DLD1 (cell line): ENCODE data around the gene PMP22.

Source experiments
- in situ Hi-C: cut with HindIII; loops from 2 replicates; pipeline ENCODE4 v1.10.0; 2017; ENCODE audit warnings: low sequenced_read_pairs

Gene PMP22

GRCh38 chr17:15265131-15265530 is at the start of gene PMP22:
PMP22 (minus strand) TSS chr17:15265326; CDS start chr17:15260727, 4,599 bp downstream.
- in situ Hi-C loops, result no loop called here

GRCh38 chr17:15311996-15312395 is 46.9 kb upstream of the PMP22 start:
- in situ Hi-C loops, result no loop called here

GRCh38 chr17:15309793-15310192 is 44.7 kb upstream of the PMP22 start:
- in situ Hi-C loops, result no loop called here

GRCh38 chr17:15309236-15309635 is 44.1 kb upstream of the PMP22 start:
- in situ Hi-C loops, result no loop called here

GRCh38 chr17:15308758-15309157 is 43.6 kb upstream of the PMP22 start:
- in situ Hi-C loops, result no loop called here

GRCh38 chr17:15307710-15308111 is 42.6 kb upstream of the PMP22 start:
- in situ Hi-C loops, result no loop called here

GRCh38 chr17:15303851-15304250 is 38.7 kb upstream of the PMP22 start:
- in situ Hi-C loops, result no loop called here

DNA sequence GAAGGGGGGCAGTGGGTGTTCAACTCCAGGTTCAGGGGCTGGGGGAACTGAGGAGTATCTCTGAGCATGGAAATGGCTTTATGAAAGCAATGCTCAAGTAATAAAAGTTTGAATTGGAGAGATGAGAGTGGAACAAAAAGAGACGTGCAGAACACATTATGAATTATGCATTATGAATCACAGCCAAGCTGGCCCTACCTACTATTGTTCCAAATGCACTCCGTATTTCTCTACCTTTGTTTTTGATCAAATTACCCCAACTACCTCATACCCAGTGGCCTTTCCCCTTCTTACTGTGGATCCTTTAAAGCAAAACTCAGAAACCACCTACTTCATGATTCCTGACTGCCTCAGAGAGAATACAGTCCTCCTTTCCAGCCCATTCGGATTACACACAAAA is 38.1 kb upstream of the PMP22 start:
- in situ Hi-C loops, result no loop called here

- in situ Hi-C loops, result no loop called here
These were observed 36.7 kb upstream of the PMP22 start for GRCh38 chr17:15301845-15302244.

- in situ Hi-C loops, result no loop called here
These were observed 33.0 kb upstream of the PMP22 start for GRCh38 chr17:15298176-15298575.

GRCh38 chr17:15293558-15293957 is 28.4 kb upstream of the PMP22 start:
- in situ Hi-C loops, result no loop called here

GRCh38 chr17:15291674-15292361 is 26.7 kb upstream of the PMP22 start:
- in situ Hi-C loops, result no loop called here

DNA sequence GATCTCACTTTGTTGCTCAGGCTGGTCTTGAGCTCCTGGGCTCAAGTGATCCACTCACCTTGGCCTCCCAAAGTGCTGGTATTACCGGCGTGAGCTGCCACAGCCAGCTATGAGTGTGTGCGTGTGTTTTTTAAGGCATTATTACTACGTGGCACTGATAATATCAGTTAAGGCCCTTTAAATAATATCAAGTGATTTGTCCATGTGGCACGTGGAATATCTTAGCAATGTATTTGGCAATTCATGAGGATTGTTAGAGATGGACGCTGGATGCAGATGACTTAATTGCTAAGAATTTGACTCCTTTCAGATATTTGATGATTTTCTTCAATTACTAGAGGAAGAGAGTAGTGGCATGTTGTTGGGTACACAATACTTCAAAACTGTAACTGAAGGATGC is 25.5 kb upstream of the PMP22 start:
- in situ Hi-C loops, result no loop called here

GRCh38 chr17:15289285-15290183 is 24.4 kb upstream of the PMP22 start:
- in situ Hi-C loops, result no loop called here

GRCh38 chr17:15288859-15289258 is 23.7 kb upstream of the PMP22 start:
- in situ Hi-C loops, result no loop called here

- in situ Hi-C loops, result no loop called here
These were observed 22.6 kb upstream of the PMP22 start for GRCh38 chr17:15287538-15288267.

DNA sequence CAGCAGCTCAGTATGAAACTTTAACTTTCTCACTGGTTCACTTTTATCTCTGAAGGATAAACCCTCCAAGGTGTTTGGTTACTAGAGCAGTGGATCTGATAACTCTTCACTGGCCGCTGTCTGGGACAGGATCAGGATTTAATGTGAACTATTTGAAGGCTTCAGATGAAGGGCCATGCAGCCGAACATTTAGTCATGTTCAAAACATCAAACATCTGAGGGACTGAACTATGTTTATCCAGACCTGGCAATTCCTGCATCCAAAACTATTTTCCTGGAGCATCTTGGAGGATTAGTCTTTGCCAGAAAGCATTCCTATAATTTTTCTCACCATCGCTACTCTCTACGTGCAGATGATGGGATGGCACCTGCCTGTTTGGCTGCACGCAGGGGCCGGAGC is 20.3 kb upstream of the PMP22 start:
- in situ Hi-C loops, result no loop called here

GRCh38 chr17:15284537-15284936 is 19.4 kb upstream of the PMP22 start:
- in situ Hi-C loops, result no loop called here

DNA sequence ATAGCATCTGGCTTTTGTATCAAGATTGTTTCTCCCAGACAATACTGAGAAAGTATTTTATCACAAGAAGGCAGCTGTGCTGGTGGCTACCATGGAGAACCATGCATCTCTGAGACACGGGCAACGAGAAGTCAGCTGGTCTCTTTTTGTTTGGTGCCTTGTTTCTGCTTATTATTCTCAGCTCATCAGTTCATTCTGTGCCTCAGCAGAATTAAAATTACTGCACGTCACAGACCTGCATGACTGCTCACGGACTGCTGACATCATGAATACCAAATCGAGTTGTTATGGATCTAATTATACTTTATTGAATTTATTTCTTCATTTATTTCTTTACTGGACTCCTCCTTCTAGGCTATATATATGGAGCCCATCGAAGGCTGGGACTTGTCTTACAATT is 19.0 kb upstream of the PMP22 start:
- in situ Hi-C loops, result no loop called here

DNA sequence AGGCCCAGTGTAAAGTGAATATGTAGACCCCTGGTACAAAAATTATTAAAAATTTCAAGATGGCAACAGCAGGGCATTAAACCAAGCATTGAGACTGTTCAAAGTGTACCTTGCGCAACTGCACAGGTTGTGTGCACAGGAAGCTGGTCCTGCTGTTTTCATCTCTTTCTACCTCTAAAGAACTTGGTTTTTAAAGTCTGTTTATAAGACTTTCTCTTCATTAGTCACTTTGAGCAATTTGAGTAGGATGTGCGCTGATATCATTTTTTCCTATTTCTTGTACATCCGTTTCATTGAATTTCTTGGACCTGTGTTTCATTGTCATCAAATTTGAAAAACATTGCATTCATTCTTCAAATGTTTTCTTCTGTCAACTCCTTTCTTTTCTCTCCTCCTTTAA is 16.8 kb upstream of the PMP22 start:
- in situ Hi-C loops, result no loop called here

DNA sequence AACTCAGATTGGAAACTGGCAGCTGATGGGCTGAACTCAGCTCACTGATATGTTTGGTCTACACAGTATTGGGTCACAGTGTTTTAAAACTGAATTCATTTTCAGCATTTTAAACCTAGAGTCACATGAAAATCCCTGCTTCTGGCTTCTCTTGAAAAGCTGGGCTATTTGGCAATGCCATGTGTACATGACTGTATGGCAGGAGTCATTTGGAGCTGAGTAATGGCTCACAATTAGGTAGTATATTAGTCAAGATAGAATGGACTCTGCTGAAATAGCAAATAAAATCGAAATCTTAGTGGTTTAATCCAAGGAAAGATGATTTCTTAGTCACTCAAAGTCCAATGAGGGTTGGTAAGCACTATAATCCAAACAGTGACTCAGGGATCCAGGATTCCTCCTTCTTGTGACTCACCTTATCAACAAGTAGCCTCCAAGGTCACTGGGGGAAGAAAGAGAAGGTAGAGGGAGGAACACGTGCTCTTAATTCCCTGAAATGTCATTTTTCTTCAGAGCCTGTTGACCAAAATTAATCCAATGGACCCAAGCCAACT is 13.9 kb upstream of the PMP22 start:
- in situ Hi-C loops, result no loop called here
